Body of pancreas (tissue), 4 donors: ENCODE results near the gene SOX6. TPM values are rescaled to one million over a fixed set of nuclear protein-coding genes. Genes with fewer than 3 reads are reported as not detected.

Experiments
- ATAC-seq: fragments of 150-250 bp; one replicate; pipeline ENCODE4 v1.9.1; 2016
- DNase-seq, 4 donors: peaks; one replicate each; pipeline ENCODE4 v3.0.0-alpha.2; 2019
- H3K27ac ChIP-seq, 4 donors: fragments of 200-600 bp; sonication (generic); 1 replicate in 3 of 4; 2 replicates in 1 of 4; pipeline versions ENCODE4 v1.5.1 to v1.6.1; 2016 to 2019; ENCODE audit warnings: mild to moderate bottlenecking in 1 of 4, mixed read lengths in 1 of 4, moderate library complexity in 1 of 4
- H3K27me3 ChIP-seq, 2 donors: fragments of 200-600 bp; sonication (generic); one replicate each; pipeline ENCODE4 v1.6.0; 2016; ENCODE audit warnings: mild to moderate bottlenecking in 1 of 2
- H3K36me3 ChIP-seq, 2 donors: fragments of 200-600 bp; sonication (generic); replicated peaks in 1 of 2; 2 replicates each; pipeline ENCODE4 v1.5.1; 2016; ENCODE audit warnings: low read depth in 2 of 2; ENCODE audit not compliant: insufficient read depth in 1 of 2
- H3K4me1 ChIP-seq: fragments of 200-600 bp; sonication (generic); one replicate; pipeline ENCODE4 v1.6.0; 2016
- H3K4me3 ChIP-seq, 2 donors: fragments of 200-600 bp; sonication (generic); 1 replicate in 1 of 2; 2 replicates in 1 of 2; pipeline ENCODE4 v1.5.1; 2016 to 2019
- H3K9me3 ChIP-seq, 3 donors: fragments of 200-600 bp; sonication (generic); 1 replicate in 2 of 3; 2 replicates in 1 of 3; pipeline ENCODE4 v1.5.1; 2016
- CTCF ChIP-seq, 7 experiments: fragments of 450-650 bp in 4 of 7; fragments of 200-600 bp in 3 of 7; sonication (generic) in 3 of 7; IDR thresholded peaks; one replicate each; pipeline ENCODE4 v1.5.1; 2016 to 2019; ENCODE audit warnings: antibody characterized with exemption in 7 of 7
- POLR2A ChIP-seq, 3 donors: fragments of 450-650 bp; IDR thresholded peaks; one replicate each; pipeline ENCODE4 v1.6.1; 2016; ENCODE audit warnings: antibody characterized with exemption in 3 of 3, mild to moderate bottlenecking in 2 of 3
- whole genome bisulfite sequencing, 2 donors: methylation state at CpG; one replicate each; pipeline ENCODE4 v1.1.5; 2017; 5-methylcytosine and 5-hydroxymethylcytosine counted together
- intact Hi-C: fragments of 100-400 bp; cut with DNase I; formaldehyde crosslinking; loops from one replicate; pipeline ENCODE4 v1.15.1; 2023
- total RNA-seq, 2 donors: library from RNA; depleted of rRNA; stranded (reverse); fragments of >200 nt; gene quantifications; one replicate each; pipeline ENCODE4 v1.1.0, GENCODE V29; 2016

The SOX6 gene
- total RNA-seq, result 10 to 100 TPM; 21.4 to 23.6 TPM

DNA sequence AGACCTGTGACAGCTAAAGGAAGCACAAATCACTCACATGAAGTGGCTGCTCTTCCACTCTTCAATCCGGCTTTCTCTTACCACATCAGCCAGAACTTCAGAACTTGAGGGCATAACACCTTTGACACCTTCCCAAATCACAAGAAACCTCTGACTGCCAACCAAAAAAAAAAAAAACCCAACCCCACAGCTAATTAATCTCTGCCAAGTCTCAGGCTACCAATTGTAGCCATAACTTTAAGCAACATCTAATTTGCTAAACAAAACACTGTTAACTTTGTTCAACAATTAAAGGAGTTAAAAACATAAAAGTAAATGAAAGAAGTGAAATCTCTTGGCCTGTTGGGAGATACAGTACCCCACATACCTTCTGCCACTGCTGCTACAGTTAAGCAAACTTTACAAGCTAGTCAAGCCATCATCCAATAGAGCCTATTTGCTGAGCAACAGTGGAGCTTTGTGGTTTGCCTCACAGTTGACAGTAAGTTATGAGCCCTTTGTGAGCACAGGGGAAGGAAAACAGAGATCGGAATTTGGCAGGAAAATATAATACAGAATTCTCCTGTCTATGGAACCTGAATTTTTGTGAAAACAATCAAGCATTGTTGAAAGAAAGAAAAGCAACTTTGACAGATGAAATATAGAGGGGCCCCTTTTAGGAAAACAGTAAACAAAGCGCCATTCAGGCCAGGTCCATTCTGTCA lies at the start of gene SOX6:
TSS of gene SOX6 (minus strand) at position 490 of the 704 bp plus-strand sequence. CDS start 15,298 bp downstream, outside the sequence.
- H3K4me1 ChIP-seq, result peaks cover 12% of the 10 kb centered on the region
- H3K27me3 ChIP-seq, result no peaks in the 10 kb centered on the region
- H3K4me3 ChIP-seq, result no peak within 1 kb of the TSS
- H3K9me3 ChIP-seq, result no peaks in the 10 kb centered on the region
- ATAC-seq (peak; percentile 78), DNase-seq (peak in 3 of 4 donors; percentile 12 to 18 (median 12))
- intact Hi-C loops, result no loop called here
- WGBS, 2 donors, result 41 to 54% methylated on average over 3 of the region's 3 CpGs
- no peaks in the 10 kb centered on the region for H3K36me3 ChIP-seq
- H3K27ac ChIP-seq, result peak within 1 kb of the TSS in 3 of 4 donors; percentile 27 to 69 (median 40)
- no peak for TF ChIP-seq POLR2A (IDR thresholded peaks at IDR 0.05)
- no peak for TF ChIP-seq CTCF (IDR thresholded peaks at IDR 0.05)

DNA sequence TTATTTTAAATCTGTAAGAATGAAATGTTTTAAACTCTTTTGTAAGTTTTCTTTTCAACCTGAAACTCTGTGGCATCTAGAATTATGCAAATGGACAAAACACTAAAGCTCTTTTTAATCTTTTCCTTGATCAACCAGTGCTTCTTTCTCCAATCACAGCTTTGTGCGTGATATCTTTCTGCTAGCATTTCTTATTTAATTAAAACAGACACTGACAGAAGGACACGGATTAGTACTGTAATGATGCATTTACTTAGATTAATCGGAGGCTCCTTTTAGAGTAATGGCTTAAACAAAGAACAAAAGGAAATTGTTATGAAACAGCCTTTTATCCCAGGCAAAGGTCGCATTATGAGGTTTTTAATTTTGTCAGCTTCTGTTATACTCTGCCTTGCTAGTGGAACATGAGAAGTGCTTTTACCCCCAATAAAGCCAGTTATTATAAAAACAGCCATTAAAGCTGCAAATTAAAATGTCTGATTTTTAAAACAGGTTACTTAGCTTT lies 48.5 kb upstream of the SOX6 start:
- intact Hi-C loops, result no loop called here
- ATAC-seq (no peak), DNase-seq (no peak)
- no peaks in the 10 kb centered on the region for H3K27me3 ChIP-seq
- H3K4me3 ChIP-seq, result peak overlapping the region in 1 of 2 donors; percentile 0
- peaks cover 5% of the 10 kb centered on the region for H3K4me1 ChIP-seq
- TF ChIP-seq CTCF (IDR thresholded peaks at IDR 0.05) (no peak), POLR2A (IDR thresholded peaks at IDR 0.05) (no peak)
- no peaks in the 10 kb centered on the region for H3K36me3 ChIP-seq
- 61 to 69% methylated on average over 4 of the region's 4 CpGs for WGBS, 2 donors
- H3K9me3 ChIP-seq, result no peaks in the 10 kb centered on the region
- no peak overlapping the region for H3K27ac ChIP-seq

GRCh38 chr11:16403851-16404250 lies 47.5 kb upstream of the SOX6 start:
- H3K4me3 ChIP-seq, result no peak overlapping the region
- intact Hi-C loops, result no loop called here
- no peaks in the 10 kb centered on the region for H3K27me3 ChIP-seq
- ATAC-seq (no peak), DNase-seq (no peak)
- H3K4me1 ChIP-seq, result peaks cover 5% of the 10 kb centered on the region
- H3K27ac ChIP-seq, result no peak overlapping the region
- WGBS, 2 donors, result 68 to 74% methylated on average over 1 of the region's 1 CpG
- no peaks in the 10 kb centered on the region for H3K36me3 ChIP-seq
- TF ChIP-seq POLR2A (IDR thresholded peaks at IDR 0.05), result no peak
- no peak for TF ChIP-seq CTCF (IDR thresholded peaks at IDR 0.05)
- H3K9me3 ChIP-seq, result no peaks in the 10 kb centered on the region

DNA sequence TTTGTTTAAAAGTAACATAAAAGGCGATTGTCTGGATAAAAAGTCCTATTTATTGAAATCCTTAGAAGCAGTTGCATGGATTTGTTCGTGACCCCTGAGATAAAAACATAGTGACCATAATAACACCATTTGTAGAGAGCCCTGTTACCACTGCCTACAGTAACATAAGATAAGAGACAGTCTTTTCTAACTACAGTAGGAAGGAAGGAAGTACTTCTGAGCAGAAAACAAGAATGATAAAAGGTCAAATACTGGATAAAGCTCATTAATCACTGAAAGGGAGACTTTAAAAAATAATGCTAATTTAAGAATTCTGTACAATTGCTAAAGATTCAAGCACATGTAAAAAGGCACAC lies 47.1 kb upstream of the SOX6 start:
- H3K36me3 ChIP-seq, result no peaks in the 10 kb centered on the region
- intact Hi-C loops, result no loop called here
- TF ChIP-seq POLR2A (IDR thresholded peaks at IDR 0.05) (no peak), CTCF (IDR thresholded peaks at IDR 0.05) (no peak)
- no peak overlapping the region for H3K27ac ChIP-seq
- no peaks in the 10 kb centered on the region for H3K27me3 ChIP-seq
- no peak for ATAC-seq
- DNase-seq, result no peak
- no peak overlapping the region for H3K4me3 ChIP-seq
- 62 to 68% methylated on average over 2 of the region's 2 CpGs for WGBS, 2 donors
- H3K4me1 ChIP-seq, result peaks cover 6% of the 10 kb centered on the region
- H3K9me3 ChIP-seq, result no peaks in the 10 kb centered on the region
